Measurements from ENCODE around the gene TCFL5.

The TCFL5 gene

GRCh38 chr20:62828051-62828450 is 33.6 kb downstream of the TCFL5 start:
- Histone ChIP-seq H3K9ac (ENCODE audit: low read depth, low read length) (no peak overlapping the region), H3K4me1 (ENCODE audit: insufficient read depth, low read length) (peaks cover 3% of the 10 kb centered on the region; the same call in 1 of the 2 replicates), H3K36me3 (ENCODE audit: insufficient read depth, low read depth, low read length) (no peaks in the 10 kb centered on the region; the same call in none of the 2 replicates), H3K27me3 (ENCODE audit: insufficient read depth, low read length) (no peaks in the 10 kb centered on the region), H3K27ac (ENCODE audit: low read length) (no peak overlapping the region), H3K4me3 (ENCODE audit: low read length) (no peak overlapping the region), H3K9me3 (ENCODE audit: insufficient read depth, low read depth, low read length) (no peaks in the 10 kb centered on the region)

DNA sequence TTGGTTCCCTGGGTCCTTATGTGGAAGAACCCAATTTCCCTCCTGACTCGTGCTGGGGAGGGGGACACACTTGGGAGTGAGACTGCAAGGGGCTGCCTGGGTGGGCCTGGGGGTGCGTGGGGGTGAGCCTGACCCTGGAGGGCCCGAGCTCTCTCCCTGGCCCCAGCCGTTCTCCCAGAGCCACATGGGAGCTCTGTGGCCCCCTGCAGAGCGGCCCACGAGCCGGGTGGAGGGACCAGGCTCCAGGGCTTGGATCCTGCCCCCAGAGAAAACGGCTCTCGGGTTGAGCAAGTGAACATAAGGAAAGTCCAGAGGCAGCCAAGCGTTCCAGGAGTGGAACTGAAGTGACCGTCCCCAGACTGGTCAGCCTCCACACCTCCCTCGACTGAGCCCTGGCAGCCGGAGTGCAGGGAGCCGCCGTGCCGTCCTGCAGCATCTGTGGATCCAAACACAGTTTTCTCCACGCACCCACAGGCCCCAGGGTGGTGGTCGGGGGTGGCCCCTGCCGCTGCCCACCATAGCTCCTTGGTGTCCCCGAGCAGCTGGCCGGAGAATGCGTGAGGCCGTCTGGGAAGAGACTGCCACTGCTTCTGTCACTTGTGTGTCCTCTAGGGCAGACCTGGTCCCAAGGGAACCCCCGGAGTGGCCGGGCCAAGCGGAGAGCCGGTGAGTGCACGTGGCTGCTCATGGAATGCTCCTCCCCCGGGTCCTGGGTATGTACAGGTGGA is 34.1 kb downstream of the TCFL5 start:
- Histone ChIP-seq H3K36me3 (ENCODE audit: insufficient read depth, low read depth, low read length) (no peaks in the 10 kb centered on the region; the same call in none of the 2 replicates), H3K27me3 (ENCODE audit: insufficient read depth, low read length) (no peaks in the 10 kb centered on the region), H3K27ac (ENCODE audit: low read length) (no peak overlapping the region), H3K9me3 (ENCODE audit: insufficient read depth, low read depth, low read length) (no peaks in the 10 kb centered on the region), H3K4me3 (ENCODE audit: low read length) (no peak overlapping the region), H3K9ac (ENCODE audit: low read depth, low read length) (no peak overlapping the region), H3K4me1 (ENCODE audit: insufficient read depth, low read length) (peaks cover 3% of the 10 kb centered on the region; the same call in 1 of the 2 replicates)

GRCh38 chr20:62826646-62827310 is 34.8 kb downstream of the TCFL5 start:
- H3K27me3 ChIP-seq (ENCODE audit: insufficient read depth, low read length): no peaks in the 10 kb centered on the region
- peaks cover 3% of the 10 kb centered on the region; the same call in 1 of the 2 replicates for H3K4me1 ChIP-seq (ENCODE audit: insufficient read depth, low read length)
- no peak overlapping the region for H3K27ac ChIP-seq (ENCODE audit: low read length)
- H3K9ac ChIP-seq (ENCODE audit: low read depth, low read length): no peak overlapping the region
- no peaks in the 10 kb centered on the region; the same call in none of the 2 replicates for H3K36me3 ChIP-seq (ENCODE audit: insufficient read depth, low read depth, low read length)
- H3K9me3 ChIP-seq (ENCODE audit: insufficient read depth, low read depth, low read length): no peaks in the 10 kb centered on the region
- H3K4me3 ChIP-seq (ENCODE audit: low read length): no peak overlapping the region

GRCh38 chr20:62825986-62826645 is 35.5 kb downstream of the TCFL5 start:
- H3K36me3 ChIP-seq (ENCODE audit: insufficient read depth, low read depth, low read length): no peaks in the 10 kb centered on the region; the same call in none of the 2 replicates
- H3K9ac ChIP-seq (ENCODE audit: low read depth, low read length): no peak overlapping the region
- no peaks in the 10 kb centered on the region for H3K27me3 ChIP-seq (ENCODE audit: insufficient read depth, low read length)
- H3K4me3 ChIP-seq (ENCODE audit: low read length): no peak overlapping the region
- no peak overlapping the region for H3K27ac ChIP-seq (ENCODE audit: low read length)
- H3K4me1 ChIP-seq (ENCODE audit: insufficient read depth, low read length): peaks cover 3% of the 10 kb centered on the region; the same call in 1 of the 2 replicates
- no peaks in the 10 kb centered on the region for H3K9me3 ChIP-seq (ENCODE audit: insufficient read depth, low read depth, low read length)

GRCh38 chr20:62825333-62825985 is 36.2 kb downstream of the TCFL5 start:
- Histone ChIP-seq H3K4me1 (ENCODE audit: insufficient read depth, low read length) (peaks cover 3% of the 10 kb centered on the region; the same call in 1 of the 2 replicates), H3K9me3 (ENCODE audit: insufficient read depth, low read depth, low read length) (no peaks in the 10 kb centered on the region), H3K36me3 (ENCODE audit: insufficient read depth, low read depth, low read length) (no peaks in the 10 kb centered on the region; the same call in 1 of the 2 replicates), H3K4me3 (ENCODE audit: low read length) (no peak overlapping the region), H3K27me3 (ENCODE audit: insufficient read depth, low read length) (no peaks in the 10 kb centered on the region), H3K27ac (ENCODE audit: low read length) (no peak overlapping the region), H3K9ac (ENCODE audit: low read depth, low read length) (no peak overlapping the region)

DNA sequence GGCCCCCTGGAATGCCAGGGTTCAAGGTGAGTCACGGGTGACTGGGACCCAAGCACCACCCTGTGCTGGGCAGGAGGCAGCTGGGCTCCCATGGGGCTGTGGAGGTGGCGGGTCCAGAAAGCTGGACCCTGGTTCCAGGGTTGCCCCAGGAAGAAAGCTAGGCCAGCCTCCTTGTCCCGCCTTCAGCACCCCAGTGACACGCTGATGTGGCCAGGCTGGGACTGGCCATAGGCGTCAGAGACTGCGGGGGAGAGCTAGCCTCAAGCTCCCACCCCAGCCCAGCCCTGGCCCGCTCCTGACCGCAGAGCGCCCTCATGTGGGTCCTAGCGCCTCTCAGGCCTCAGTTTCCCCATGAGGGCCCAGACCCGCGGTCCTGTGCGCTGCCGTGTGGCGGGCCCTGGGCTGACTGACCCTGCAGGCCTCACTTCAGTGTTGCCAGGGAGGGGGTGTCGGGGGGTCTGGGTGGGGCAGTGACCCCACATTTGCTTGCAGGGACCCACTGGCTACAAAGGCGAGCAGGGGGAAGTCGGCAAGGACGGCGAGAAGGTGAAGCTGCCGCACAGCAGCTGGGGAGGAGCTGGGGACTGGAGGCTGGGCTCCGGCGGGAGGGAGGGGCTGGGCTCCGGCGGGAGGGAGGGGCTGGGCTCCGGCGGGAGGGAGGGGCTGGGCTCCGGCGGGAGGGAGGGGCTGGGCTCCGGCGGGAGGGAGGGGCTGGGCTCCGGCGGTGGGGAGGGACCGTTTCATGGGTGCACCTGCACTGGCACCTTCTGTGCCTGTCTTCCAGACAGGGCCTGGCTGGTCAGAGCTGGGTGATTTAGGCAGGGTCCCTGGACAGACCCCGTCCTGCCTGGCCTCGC is 36.9 kb downstream of the TCFL5 start:
- H3K9me3 ChIP-seq (ENCODE audit: insufficient read depth, low read depth, low read length): no peaks in the 10 kb centered on the region
- no peak overlapping the region for H3K27ac ChIP-seq (ENCODE audit: low read length)
- H3K9ac ChIP-seq (ENCODE audit: low read depth, low read length): no peak overlapping the region
- no peaks in the 10 kb centered on the region for H3K27me3 ChIP-seq (ENCODE audit: insufficient read depth, low read length)
- no peaks in the 10 kb centered on the region; the same call in 1 of the 2 replicates for H3K36me3 ChIP-seq (ENCODE audit: insufficient read depth, low read depth, low read length)
- H3K4me1 ChIP-seq (ENCODE audit: insufficient read depth, low read length): peaks cover 3% of the 10 kb centered on the region; the same call in 1 of the 2 replicates
- H3K4me3 ChIP-seq (ENCODE audit: low read length): no peak overlapping the region

- Histone ChIP-seq H3K4me1 (ENCODE audit: insufficient read depth, low read length) (peaks cover 3% of the 10 kb centered on the region; the same call in 1 of the 2 replicates), H3K9me3 (ENCODE audit: insufficient read depth, low read depth, low read length) (no peaks in the 10 kb centered on the region), H3K27me3 (ENCODE audit: insufficient read depth, low read length) (no peaks in the 10 kb centered on the region), H3K9ac (ENCODE audit: low read depth, low read length) (no peak overlapping the region; the same call in 1 of the 2 replicates), H3K36me3 (ENCODE audit: insufficient read depth, low read depth, low read length) (no peaks in the 10 kb centered on the region; the same call in 1 of the 2 replicates), H3K4me3 (ENCODE audit: low read length) (no peak overlapping the region), H3K27ac (ENCODE audit: low read length) (no peak overlapping the region)
Measured at GRCh38 chr20:62823688-62824475, 37.7 kb downstream of the TCFL5 start.

GRCh38 chr20:62822788-62823651 is 38.6 kb downstream of the TCFL5 start:
- H3K27ac ChIP-seq (ENCODE audit: low read length): no peak overlapping the region
- no peaks in the 10 kb centered on the region for H3K9me3 ChIP-seq (ENCODE audit: insufficient read depth, low read depth, low read length)
- no peak overlapping the region for H3K4me3 ChIP-seq (ENCODE audit: low read length)
- H3K9ac ChIP-seq (ENCODE audit: low read depth, low read length): no peak overlapping the region; the same call in 1 of the 2 replicates
- H3K4me1 ChIP-seq (ENCODE audit: insufficient read depth, low read length): peaks cover 3% of the 10 kb centered on the region; the same call in 1 of the 2 replicates
- no peaks in the 10 kb centered on the region; the same call in 1 of the 2 replicates for H3K36me3 ChIP-seq (ENCODE audit: insufficient read depth, low read depth, low read length)
- peaks cover 2% of the 10 kb centered on the region; the same call in 1 of the 2 replicates for H3K27me3 ChIP-seq (ENCODE audit: insufficient read depth, low read length)

DNA sequence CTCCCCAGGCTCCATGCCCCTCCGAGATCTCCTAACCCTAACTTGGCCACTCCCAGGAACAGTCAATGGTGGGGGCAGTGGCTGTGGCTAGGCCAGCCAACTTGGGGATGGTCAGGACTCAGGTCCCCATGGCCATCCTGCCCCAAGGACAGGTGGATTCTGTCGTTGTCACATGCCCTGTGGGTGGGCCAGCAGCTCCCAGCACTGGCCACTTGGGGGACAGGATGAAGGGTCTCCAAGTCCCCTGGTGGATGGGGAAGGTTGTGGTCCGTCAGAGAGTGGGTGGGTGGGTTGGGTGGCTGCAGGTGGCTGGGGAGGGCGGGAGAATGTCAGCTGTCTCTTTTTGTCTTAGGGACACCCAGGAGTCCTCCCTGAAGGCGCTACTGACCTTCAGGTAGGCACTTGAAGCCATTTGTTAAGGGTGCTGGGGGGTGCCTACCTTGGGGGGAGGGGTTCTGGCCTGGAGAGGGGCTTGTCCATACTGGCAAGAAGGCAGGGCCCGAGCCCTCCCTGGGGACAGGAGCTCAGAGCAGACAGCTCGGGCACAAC is 39.3 kb downstream of the TCFL5 start:
- Histone ChIP-seq H3K4me1 (ENCODE audit: insufficient read depth, low read length) (peaks cover 3% of the 10 kb centered on the region; the same call in 1 of the 2 replicates), H3K27ac (ENCODE audit: low read length) (no peak overlapping the region)

More for the DNA sequence above, 39.3 kb downstream of the TCFL5 start:
- Histone ChIP-seq H3K9ac (ENCODE audit: low read depth, low read length) (no peak overlapping the region), H3K9me3 (ENCODE audit: insufficient read depth, low read depth, low read length) (no peaks in the 10 kb centered on the region), H3K27me3 (ENCODE audit: insufficient read depth, low read length) (peaks cover 9% of the 10 kb centered on the region), H3K36me3 (ENCODE audit: insufficient read depth, low read depth, low read length) (no peaks in the 10 kb centered on the region), H3K4me3 (ENCODE audit: low read length) (no peak overlapping the region)

All from iPS-20b (cell line).